HepG2 (cell line): Measurements from ENCODE around the gene RELL1. TPM values are rescaled to one million over a fixed set of nuclear protein-coding genes. Genes with fewer than 3 reads are reported as not detected.

ENCODE experiments used
- ARID4A ChIP-seq: sonication (generic); formaldehyde crosslinking; IDR thresholded peaks from 2 replicates; pipeline ENCODE4 v1.5.0; 2020; ENCODE audit warnings: mild to moderate bottlenecking, missing genetic modification reagents, borderline replicate concordance
- CCDC6 ChIP-seq: sonication (generic); formaldehyde crosslinking; IDR thresholded peaks from 2 replicates; pipeline ENCODE4 v1.8.1; 2022; ENCODE audit warnings: mild to moderate bottlenecking, missing genetic modification reagents, moderate library complexity
- FOXC1 ChIP-seq: sonication (generic); formaldehyde crosslinking; IDR thresholded peaks from 2 replicates; pipeline ENCODE4 v1.8.0; 2022; ENCODE audit warnings: mild to moderate bottlenecking, missing genetic modification reagents, borderline replicate concordance
- FOXO1 ChIP-seq: sonication (generic); formaldehyde crosslinking; IDR thresholded peaks from 2 replicates; pipeline ENCODE4 v1.4.0; 2020; ENCODE audit warnings: missing genetic modification reagents
- HNF1A ChIP-seq, 2 experiments: sonication (generic) in 1 of 2; formaldehyde crosslinking in 1 of 2; IDR thresholded peaks; 2 replicates each; pipeline versions ENCODE4 v1.4.0 to v1.6.1; 2016 to 2020; ENCODE audit warnings: borderline replicate concordance in 1 of 2, low read depth in 1 of 2, mild to moderate bottlenecking in 1 of 2, missing genetic modification reagents in 1 of 2
- IRF1 ChIP-seq: sonication (generic); formaldehyde crosslinking; IDR thresholded peaks from 2 replicates; pipeline ENCODE4 v1.4.0; 2020; ENCODE audit warnings: low read depth, mild to moderate bottlenecking, missing genetic modification reagents
- KLF6 ChIP-seq: IDR thresholded peaks from 2 replicates; pipeline ENCODE4 v1.8.0; 2016; ENCODE audit warnings: missing biosample characterization, missing genetic modification reagents
- MBD4 ChIP-seq: IDR thresholded peaks from 2 replicates; pipeline ENCODE4 v1.6.1; 2012; ENCODE audit warnings: low read length, inconsistent platforms, borderline replicate concordance
- SIX4 ChIP-seq: sonication (generic); formaldehyde crosslinking; IDR thresholded peaks from 2 replicates; pipeline ENCODE4 v1.4.0; 2020; ENCODE audit warnings: missing genetic modification reagents
- ZBTB33 ChIP-seq: sonication (generic); formaldehyde crosslinking; IDR thresholded peaks from 2 replicates; pipeline ENCODE4 v1.4.0; 2020; ENCODE audit warnings: missing genetic modification reagents
- ZFP62 ChIP-seq: sonication (generic); formaldehyde crosslinking; IDR thresholded peaks from 2 replicates; pipeline ENCODE4 v1.4.0; 2020; ENCODE audit warnings: missing genetic modification reagents
- ZNF280D ChIP-seq: sonication (generic); formaldehyde crosslinking; IDR thresholded peaks from 2 replicates; pipeline ENCODE4 v1.5.1; 2020; ENCODE audit warnings: mild to moderate bottlenecking, missing genetic modification reagents
- ZNF326 ChIP-seq: sonication (generic); formaldehyde crosslinking; IDR thresholded peaks from 2 replicates; pipeline ENCODE4 v1.4.0; 2020; ENCODE audit warnings: missing genetic modification reagents, borderline replicate concordance
- ZNF619 ChIP-seq: sonication (generic); formaldehyde crosslinking; IDR thresholded peaks from 2 replicates; pipeline ENCODE4 v1.4.0; 2020; ENCODE audit warnings: mild to moderate bottlenecking, missing genetic modification reagents
- polyA plus RNA-seq, 8 experiments: library from polyadenylated mRNA; depleted of rRNA in 3 of 8; stranded (reverse) in 7 of 8; unstranded in 1 of 8; fragments of >200 nt; fragmentation: Illumina TruSeq in 4 of 8; extraction: Trizol in 4 of 8; gene quantifications; 2 replicates each; pipeline versions ENCODE4 v1.2.1 to v1.2.3, GENCODE V29; 2011 to 2016; ENCODE audit warnings: low read depth in 4 of 8, missing spikeins in 1 of 8, mixed read lengths in 1 of 8; ENCODE audit not compliant: insufficient read depth in 1 of 8
- total RNA-seq, 5 experiments: library from RNA; depleted of rRNA; stranded (reverse); fragments of >200 nt; fragmentation: Illumina TruSeq; extraction: Trizol; gene quantifications; 2 replicates each; pipeline ENCODE4 v1.2.3, GENCODE V29; 2016; ENCODE audit warnings: low read depth in 1 of 5

RELL1 gene
- total and polyA plus RNA-seq, 2 of the 13 experiments (the other 11 are each of a cell fraction or from before 2014, with no cell fraction given): 8.4 to 58.4 TPM

GRCh38 chr4:37685823-37686372, 278 bp downstream of the RELL1 start (continued):
- peak; percentile 89 for TF ChIP-seq ARID4A (CRISPR knock-in tag)
- no peak for TF ChIP-seq ZBTB33
- no peak for TF ChIP-seq HNF1A (IDR thresholded peaks at IDR 0.05; ENCODE audit: low read depth)
- TF ChIP-seq HNF1A (CRISPR knock-in tag; IDR thresholded peaks at IDR 0.05; ENCODE audit: borderline replicate concordance): no peak
- TF ChIP-seq IRF1 (CRISPR knock-in tag): no peak
- no peak for TF ChIP-seq ZNF326 (CRISPR knock-in tag)
- peak; percentile 18; the same call in 1 of the 2 replicates for TF ChIP-seq FOXO1 (CRISPR knock-in tag)
- TF ChIP-seq SIX4 (CRISPR knock-in tag): no peak
- 0 out of 2 replicates have a peak, but pooled peaks have one; percentile 36 for TF ChIP-seq FOXC1 (CRISPR knock-in tag)
- peak; percentile 20; the same call in 1 of the 2 replicates for TF ChIP-seq ZNF619 (CRISPR knock-in tag)
- TF ChIP-seq MBD4: no peak
- TF ChIP-seq ZNF280D (CRISPR knock-in tag): no peak
- no peak for TF ChIP-seq ZFP62 (CRISPR knock-in tag)
- TF ChIP-seq KLF6 (CRISPR knock-in tag): no peak; the same call in 1 of the 2 replicates
- TF ChIP-seq CCDC6 (CRISPR knock-in tag): peak; percentile 27; the same call in 1 of the 2 replicates
